HFF-Myc (cell line): Measurements from ENCODE around the gene ATN1.

Experiments used
- DNase-seq: peaks from one replicate; pipeline ENCODE4 v3.0.0-alpha.2; 2011; ENCODE audit warnings: low read depth; ENCODE audit errors: extremely low read depth
- H3K4me3 ChIP-seq: replicated peaks from 2 replicates; pipeline ENCODE4 v1.5.1; 2011; ENCODE audit warnings: low read depth, mild to moderate bottlenecking, control low read depth, low read length
- TF ChIP-seq, protein P1 (sequence below): IDR thresholded peaks from 2 replicates; pipeline ENCODE4 v1.5.1; 2012; ENCODE audit warnings: mild to moderate bottlenecking, low read depth, low read length, control low read depth; ENCODE audit errors: missing control alignments

The ATN1 gene

GRCh38 chr12:6932766-6933165 lies 5.0 kb downstream of the ATN1 start:
- no peak for DNase-seq
- TF ChIP-seq, protein P1, sequence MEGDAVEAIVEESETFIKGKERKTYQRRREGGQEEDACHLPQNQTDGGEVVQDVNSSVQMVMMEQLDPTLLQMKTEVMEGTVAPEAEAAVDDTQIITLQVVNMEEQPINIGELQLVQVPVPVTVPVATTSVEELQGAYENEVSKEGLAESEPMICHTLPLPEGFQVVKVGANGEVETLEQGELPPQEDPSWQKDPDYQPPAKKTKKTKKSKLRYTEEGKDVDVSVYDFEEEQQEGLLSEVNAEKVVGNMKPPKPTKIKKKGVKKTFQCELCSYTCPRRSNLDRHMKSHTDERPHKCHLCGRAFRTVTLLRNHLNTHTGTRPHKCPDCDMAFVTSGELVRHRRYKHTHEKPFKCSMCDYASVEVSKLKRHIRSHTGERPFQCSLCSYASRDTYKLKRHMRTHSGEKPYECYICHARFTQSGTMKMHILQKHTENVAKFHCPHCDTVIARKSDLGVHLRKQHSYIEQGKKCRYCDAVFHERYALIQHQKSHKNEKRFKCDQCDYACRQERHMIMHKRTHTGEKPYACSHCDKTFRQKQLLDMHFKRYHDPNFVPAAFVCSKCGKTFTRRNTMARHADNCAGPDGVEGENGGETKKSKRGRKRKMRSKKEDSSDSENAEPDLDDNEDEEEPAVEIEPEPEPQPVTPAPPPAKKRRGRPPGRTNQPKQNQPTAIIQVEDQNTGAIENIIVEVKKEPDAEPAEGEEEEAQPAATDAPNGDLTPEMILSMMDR: no peak

DNA sequence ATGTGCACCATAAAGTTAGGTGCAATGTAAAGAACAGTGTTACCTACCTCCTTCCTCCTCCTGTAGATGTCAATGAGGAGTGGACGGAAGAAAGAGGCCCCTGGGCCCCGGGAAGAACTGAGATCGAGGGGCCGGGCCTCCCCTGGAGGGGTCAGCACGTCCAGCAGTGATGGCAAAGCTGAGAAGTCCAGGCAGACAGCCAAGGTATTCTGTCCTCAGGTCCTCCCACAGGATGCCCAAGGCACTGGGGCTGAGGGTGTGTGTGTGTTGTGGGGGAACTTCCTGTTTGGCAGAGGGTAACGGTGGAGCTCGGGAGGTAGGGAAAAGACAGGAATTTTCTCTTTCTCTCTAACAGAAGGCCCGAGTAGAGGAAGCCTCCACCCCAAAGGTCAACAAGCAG lies 6.4 kb downstream of the ATN1 start:
- DNase-seq: no peak
- TF ChIP-seq, protein P1: no peak
- no peak overlapping the region for H3K4me3 ChIP-seq

More at GRCh38 chr12:6932766-6933165, 5.0 kb downstream of the ATN1 start:
- H3K4me3 ChIP-seq: no peak overlapping the region

GRCh38 chr12:6935371-6936193 lies 7.8 kb downstream of the ATN1 start:
- no peak overlapping the region for H3K4me3 ChIP-seq
- DNase-seq: no peak
- TF ChIP-seq, protein P1: no peak

DNA sequence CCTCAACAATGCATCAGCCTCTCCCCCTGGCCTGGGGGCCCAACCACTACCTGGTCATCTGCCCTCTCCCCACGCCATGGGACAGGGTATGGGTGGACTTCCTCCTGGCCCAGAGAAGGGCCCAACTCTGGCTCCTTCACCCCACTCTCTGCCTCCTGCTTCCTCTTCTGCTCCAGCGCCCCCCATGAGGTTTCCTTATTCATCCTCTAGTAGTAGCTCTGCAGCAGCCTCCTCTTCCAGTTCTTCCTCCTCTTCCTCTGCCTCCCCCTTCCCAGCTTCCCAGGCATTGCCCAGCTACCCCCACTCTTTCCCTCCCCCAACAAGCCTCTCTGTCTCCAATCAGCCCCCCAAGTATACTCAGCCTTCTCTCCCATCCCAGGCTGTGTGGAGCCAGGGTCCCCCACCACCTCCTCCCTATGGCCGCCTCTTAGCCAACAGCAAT lies 8.5 kb downstream of the ATN1 start:
- TF ChIP-seq, protein P1: no peak
- H3K4me3 ChIP-seq: no peak overlapping the region
- no peak for DNase-seq

DNA sequence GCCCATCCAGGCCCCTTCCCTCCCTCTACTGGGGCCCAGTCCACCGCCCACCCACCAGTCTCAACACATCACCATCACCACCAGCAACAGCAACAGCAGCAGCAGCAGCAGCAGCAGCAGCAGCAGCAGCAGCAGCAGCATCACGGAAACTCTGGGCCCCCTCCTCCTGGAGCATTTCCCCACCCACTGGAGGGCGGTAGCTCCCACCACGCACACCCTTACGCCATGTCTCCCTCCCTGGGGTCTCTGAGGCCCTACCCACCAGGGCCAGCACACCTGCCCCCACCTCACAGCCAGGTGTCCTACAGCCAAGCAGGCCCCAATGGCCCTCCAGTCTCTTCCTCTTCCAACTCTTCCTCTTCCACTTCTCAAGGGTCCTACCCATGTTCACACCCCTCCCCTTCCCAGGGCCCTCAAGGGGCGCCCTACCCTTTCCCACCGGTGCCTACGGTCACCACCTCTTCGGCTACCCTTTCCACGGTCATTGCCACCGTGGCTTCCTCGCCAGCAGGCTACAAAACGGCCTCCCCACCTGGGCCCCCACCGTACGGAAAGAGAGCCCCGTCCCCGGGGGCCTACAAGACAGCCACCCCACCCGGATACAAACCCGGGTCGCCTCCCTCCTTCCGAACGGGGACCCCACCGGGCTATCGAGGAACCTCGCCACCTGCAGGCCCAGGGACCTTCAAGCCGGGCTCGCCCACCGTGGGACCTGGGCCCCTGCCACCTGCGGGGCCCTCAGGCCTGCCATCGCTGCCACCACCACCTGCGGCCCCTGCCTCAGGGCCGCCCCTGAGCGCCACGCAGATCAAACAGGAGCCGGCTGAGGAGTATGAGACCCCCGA lies 9.1 kb downstream of the ATN1 start:
- no peak for DNase-seq
- peak overlapping the region; percentile 54 for H3K4me3 ChIP-seq

More for the DNA sequence above, 9.1 kb downstream of the ATN1 start:
- TF ChIP-seq, protein P1: no peak
